ENCODE results near the gene POLR2C.

POLR2C gene

GRCh38 chr16:57504491-57504890, 42.0 kb downstream of the POLR2C start:
- DNase-seq: no peak

GRCh38 chr16:57505169-57505568, 42.7 kb downstream of the POLR2C start:
- no peak for DNase-seq

- DNase-seq: peak; percentile 89
Measured at GRCh38 chr16:57507136-57508034, 44.9 kb downstream of the POLR2C start.

- DNase-seq: no peak
Measured at GRCh38 chr16:57508035-57508425, 45.6 kb downstream of the POLR2C start.

- DNase-seq: no peak
Measured at GRCh38 chr16:57509231-57509923, 46.9 kb downstream of the POLR2C start.

GRCh38 chr16:57510016-57510871, 47.8 kb downstream of the POLR2C start:
- no peak for DNase-seq

GRCh38 chr16:57512296-57513001, 50.0 kb downstream of the POLR2C start:
- DNase-seq: no peak

- no peak for DNase-seq
Measured at GRCh38 chr16:57513371-57514102, 51.1 kb downstream of the POLR2C start.

GRCh38 chr16:57514371-57514770, 51.9 kb downstream of the POLR2C start:
- no peak for DNase-seq

- DNase-seq: no peak
Measured at GRCh38 chr16:57514791-57515600, 52.5 kb downstream of the POLR2C start.

GRCh38 chr16:57516176-57516725, 53.8 kb downstream of the POLR2C start:
- DNase-seq: no peak

GRCh38 chr16:57516773-57517172, 54.3 kb downstream of the POLR2C start:
- DNase-seq: no peak

GRCh38 chr16:57517397-57518367, 55.2 kb downstream of the POLR2C start:
- DNase-seq: no peak

- DNase-seq: no peak
Measured at GRCh38 chr16:57518520-57518919, 56.0 kb downstream of the POLR2C start.

- no peak for DNase-seq
Measured at GRCh38 chr16:57518922-57519321, 56.4 kb downstream of the POLR2C start.

GRCh38 chr16:57519796-57520360, 57.4 kb downstream of the POLR2C start:
- peak; percentile 67 for DNase-seq

Data from COR-L47 (cell line).